Dedifferentiated amniotic fluid mesenchymal stem cell (primary cell): ENCODE results near the gene IPO4.

Source experiments
- DNase-seq: peaks from one replicate; pipeline ENCODE4 v3.0.0-alpha.2; 2016; ENCODE audit errors: extremely low spot score

Gene IPO4

GRCh38 chr14:24132976-24133375, 55.6 kb downstream of the IPO4 start:
- no peak for DNase-seq

DNA sequence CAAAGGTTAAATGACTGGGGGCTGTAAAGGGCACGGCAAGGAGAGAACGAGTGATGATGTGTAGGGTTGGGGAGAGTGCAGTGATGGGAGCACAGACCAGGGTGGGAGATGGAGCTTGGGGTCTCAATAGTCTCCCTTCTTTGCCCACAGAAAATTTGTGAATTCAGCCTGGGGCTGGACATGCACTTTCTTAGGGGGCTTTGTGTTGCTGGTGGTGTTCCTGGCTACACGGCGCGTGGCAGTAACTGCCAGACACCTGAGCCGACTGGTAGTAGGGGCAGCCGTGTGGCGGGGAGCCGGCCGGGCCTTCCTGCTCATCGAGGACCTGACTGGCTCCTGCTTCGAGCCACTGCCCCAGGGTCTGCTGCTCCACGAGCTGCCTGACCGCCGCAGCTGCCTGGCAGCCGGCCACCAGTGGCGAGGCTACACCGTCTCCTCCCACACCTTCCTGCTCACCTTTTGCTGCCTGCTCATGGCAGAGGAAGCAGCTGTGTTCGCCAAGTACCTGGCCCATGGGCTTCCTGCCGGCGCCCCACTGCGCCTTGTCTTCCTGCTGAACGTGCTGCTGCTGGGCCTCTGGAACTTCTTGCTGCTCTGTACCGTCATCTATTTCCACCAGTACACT, 56.4 kb downstream of the IPO4 start:
- no peak for DNase-seq

GRCh38 chr14:24131549-24131966, 57.1 kb downstream of the IPO4 start:
- no peak for DNase-seq

GRCh38 chr14:24130717-24131548, 57.7 kb downstream of the IPO4 start:
- no peak for DNase-seq

GRCh38 chr14:24130380-24130716, 58.3 kb downstream of the IPO4 start, which contains the start of gene FITM1:
FITM1 (plus strand) TSS chr14:24130659; CDS start chr14:24131564, 905 bp downstream.
- no peak for DNase-seq
